SK-N-MC (cell line): ENCODE results near the gene SGPP2.

ENCODE experiments used
- EZH2 ChIP-seq: fragments of 200-600 bp; sonication (generic); IDR thresholded peaks from one replicate; pipeline ENCODE4 v1.6.1; 2017; ENCODE audit warnings: antibody characterized with exemption
- FOXP2 ChIP-seq: optimal IDR thresholded peaks from 2 replicates; pipeline ENCODE3; 2011; ENCODE audit warnings: mild to moderate bottlenecking, moderate library complexity; ENCODE audit not compliant: insufficient read depth; ENCODE audit errors: extremely low read length, control extremely low read depth
- POLR2AphosphoS5 ChIP-seq: IDR thresholded peaks from 2 replicates; pipeline ENCODE4 v1.6.1; 2012; ENCODE audit warnings: mild to moderate bottlenecking, low read depth, low read length, borderline replicate concordance

DNA sequence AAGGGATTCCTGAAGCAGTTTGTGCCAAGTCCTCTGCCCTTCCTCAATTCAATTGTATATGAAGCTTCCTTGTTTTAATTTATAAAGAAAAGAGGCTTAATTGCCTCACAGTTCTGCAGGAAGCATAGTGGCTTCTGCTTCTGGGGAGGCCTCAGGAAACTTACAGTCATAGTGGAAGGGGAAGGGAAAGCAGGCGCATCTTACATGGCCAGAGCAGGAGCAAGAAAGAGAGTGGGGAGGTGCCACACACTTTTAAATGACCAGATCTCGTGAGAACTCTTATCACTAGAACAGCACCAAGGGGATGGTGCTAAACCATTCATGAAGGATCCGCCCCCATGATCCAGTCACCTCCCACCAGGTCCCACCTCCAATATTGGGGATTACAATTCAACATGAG is 114.2 kb downstream of the SGPP2 start:
- TF ChIP-seq EZH2 (no peak), POLR2AphosphoS5 (no peak), FOXP2 (no peak)
